C4-2B (cell line): ENCODE measurements around the gene TNRC6B.
A peak's percentile ranks its signal among the peaks of the same experiment; 100 is the strongest.

Experiments used
- H3K27ac ChIP-seq: fragments of 450-650 bp; 2 replicates; pipeline ENCODE4 v1.5.1; 2017
- ZFX ChIP-seq: fragments of 450-650 bp; IDR thresholded peaks from 2 replicates; pipeline ENCODE4 v1.6.1; 2017
- TF ChIP-seq, protein P1 (sequence below): fragments of 450-650 bp; conservative IDR thresholded peaks from 2 replicates; pipeline ENCODE4 v1.5.1; 2017; ENCODE audit warnings: mild to moderate bottlenecking

Gene TNRC6B

DNA sequence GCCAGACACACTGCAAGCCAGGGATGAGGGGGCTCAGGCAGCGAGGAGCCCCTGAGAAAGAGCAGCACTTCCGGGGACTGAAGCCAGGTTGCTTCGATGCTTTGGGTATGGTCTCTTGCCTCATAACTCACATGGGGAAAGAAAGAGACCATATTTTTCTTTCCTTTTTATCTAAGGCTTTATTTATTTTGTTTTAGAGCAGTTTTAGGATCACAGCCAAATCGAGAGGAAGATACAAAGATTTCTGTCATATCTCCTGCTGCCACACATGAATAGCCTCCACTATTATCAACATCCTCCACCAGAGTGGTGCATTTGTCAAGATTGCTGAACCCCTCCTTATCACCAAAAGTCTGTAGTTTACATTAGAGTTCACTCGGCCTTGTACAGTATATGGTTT, 144.3 kb downstream of the TNRC6B start:
- H3K27ac ChIP-seq, result no peak overlapping the region
- TF ChIP-seq, protein P1, sequence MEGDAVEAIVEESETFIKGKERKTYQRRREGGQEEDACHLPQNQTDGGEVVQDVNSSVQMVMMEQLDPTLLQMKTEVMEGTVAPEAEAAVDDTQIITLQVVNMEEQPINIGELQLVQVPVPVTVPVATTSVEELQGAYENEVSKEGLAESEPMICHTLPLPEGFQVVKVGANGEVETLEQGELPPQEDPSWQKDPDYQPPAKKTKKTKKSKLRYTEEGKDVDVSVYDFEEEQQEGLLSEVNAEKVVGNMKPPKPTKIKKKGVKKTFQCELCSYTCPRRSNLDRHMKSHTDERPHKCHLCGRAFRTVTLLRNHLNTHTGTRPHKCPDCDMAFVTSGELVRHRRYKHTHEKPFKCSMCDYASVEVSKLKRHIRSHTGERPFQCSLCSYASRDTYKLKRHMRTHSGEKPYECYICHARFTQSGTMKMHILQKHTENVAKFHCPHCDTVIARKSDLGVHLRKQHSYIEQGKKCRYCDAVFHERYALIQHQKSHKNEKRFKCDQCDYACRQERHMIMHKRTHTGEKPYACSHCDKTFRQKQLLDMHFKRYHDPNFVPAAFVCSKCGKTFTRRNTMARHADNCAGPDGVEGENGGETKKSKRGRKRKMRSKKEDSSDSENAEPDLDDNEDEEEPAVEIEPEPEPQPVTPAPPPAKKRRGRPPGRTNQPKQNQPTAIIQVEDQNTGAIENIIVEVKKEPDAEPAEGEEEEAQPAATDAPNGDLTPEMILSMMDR, result no peak
- no peak for TF ChIP-seq ZFX

DNA sequence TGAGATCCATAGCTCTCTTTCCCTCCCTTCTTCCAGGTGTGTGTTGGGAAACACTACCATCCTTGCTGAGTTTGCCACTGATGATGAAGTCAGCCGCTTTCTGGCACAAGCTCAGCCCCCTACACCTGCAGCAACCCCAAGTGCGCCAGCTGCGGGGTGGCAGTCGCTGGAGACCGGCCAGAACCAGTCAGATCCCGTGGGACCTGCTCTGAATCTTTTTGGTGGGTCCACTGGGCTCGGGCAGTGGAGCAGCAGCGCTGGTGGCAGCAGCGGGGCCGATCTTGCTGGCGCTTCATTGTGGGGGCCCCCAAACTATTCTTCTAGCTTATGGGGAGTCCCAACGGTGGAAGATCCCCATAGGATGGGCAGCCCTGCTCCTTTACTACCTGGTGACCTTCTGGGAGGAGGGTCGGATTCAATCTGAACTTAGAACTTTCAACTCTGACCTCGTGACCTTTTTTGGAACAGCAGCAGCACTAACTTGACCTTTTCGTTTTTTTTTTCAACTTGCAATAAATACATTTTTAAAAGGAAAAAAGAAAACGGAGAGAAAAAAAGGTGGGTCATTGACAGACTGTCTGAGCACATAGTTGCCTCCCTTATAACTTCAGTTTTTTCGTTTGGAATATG, 145.2 kb downstream of the TNRC6B start:
- H3K27ac ChIP-seq, result no peak overlapping the region
- TF ChIP-seq, protein P1, result no peak
- TF ChIP-seq ZFX, result no peak

DNA sequence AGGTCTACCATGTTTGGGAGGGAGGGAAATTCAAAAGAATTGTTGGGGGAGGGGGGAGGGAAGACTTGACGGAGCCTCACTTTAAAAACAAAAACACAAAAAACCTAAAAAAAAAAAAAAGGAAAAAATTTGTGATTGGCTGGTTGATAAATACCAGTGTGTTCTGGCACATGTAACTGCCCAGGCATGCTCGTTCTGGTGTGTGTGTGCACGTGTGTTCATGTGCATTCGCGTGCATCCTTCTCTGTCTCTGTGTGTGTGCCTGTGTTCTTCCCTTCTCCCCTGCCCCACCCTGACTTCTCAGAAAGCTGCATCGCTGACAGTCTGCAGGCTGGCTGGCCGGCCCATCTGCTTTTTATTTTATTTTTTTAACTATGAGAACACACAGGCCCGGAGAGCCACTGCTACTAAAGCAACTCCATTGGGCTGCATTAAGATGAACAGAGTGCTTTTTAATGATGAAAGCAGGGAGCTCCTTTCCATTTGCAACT, 146.0 kb downstream of the TNRC6B start:
- TF ChIP-seq, protein P1, result no peak
- no peak for TF ChIP-seq ZFX
- no peak overlapping the region for H3K27ac ChIP-seq

DNA sequence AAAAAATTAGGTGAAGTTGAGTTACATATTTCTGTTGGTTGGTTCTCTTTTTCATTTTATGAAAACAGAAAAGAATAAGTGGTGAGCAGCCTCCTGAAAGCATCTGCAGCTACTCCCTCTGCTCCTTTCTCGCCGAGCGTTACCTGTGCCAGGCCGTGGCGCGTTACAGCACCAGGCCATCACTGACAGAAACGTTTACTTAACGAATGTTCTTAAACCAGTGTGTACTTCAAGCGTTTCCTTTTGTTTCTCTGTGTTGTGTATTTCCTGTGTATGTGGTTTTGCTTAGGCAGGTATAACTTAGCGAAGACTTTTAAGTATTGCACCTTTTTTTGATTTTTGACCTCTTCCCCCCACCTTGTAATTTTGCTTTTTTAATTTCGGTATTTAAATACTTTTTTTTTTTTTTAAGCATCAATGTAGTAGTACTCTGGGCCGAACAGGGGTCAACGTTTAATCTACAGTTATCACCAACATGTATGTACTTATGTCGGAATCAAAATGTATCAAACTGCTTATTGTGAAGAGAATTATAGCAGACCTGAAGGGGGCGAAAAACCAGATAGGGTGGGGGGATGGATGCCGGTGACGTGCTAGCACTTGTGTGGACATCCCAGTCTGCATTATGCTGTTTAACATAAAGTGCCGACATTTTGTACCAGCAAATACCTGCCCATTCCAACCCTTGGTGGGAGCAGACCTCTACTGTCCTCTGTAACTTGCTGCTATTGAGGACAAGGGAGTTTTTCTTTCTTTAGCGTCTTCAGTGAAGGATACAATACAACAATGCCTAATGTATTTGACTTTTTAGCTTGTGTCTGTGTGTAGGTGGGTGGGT, 147.0 kb downstream of the TNRC6B start:
- no peak overlapping the region for H3K27ac ChIP-seq
- TF ChIP-seq, protein P1, result no peak
- TF ChIP-seq ZFX, result no peak

DNA sequence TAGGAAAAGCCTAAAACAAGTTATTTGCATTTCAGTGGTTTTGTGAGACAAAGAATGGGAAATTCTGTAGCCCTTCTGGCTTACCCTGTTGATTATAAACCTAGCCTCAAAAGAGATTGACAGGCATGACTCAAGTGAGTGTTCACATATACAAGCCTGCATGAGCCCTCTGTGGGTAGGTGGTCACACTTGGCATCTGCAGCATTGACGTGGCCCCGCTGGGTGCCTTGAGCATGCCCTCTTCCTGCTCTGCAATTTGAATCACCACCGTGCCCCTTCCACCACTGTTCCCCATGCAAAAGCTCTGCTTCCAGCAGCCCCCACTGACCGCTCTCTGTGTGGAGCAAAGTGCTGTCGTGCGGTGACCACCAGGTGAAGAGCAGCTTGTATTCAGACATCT, 147.6 kb downstream of the TNRC6B start:
- H3K27ac ChIP-seq, result peak overlapping the region; percentile 1; the same call in 1 of the 2 replicates
- TF ChIP-seq, protein P1, result no peak
- TF ChIP-seq ZFX, result no peak

DNA sequence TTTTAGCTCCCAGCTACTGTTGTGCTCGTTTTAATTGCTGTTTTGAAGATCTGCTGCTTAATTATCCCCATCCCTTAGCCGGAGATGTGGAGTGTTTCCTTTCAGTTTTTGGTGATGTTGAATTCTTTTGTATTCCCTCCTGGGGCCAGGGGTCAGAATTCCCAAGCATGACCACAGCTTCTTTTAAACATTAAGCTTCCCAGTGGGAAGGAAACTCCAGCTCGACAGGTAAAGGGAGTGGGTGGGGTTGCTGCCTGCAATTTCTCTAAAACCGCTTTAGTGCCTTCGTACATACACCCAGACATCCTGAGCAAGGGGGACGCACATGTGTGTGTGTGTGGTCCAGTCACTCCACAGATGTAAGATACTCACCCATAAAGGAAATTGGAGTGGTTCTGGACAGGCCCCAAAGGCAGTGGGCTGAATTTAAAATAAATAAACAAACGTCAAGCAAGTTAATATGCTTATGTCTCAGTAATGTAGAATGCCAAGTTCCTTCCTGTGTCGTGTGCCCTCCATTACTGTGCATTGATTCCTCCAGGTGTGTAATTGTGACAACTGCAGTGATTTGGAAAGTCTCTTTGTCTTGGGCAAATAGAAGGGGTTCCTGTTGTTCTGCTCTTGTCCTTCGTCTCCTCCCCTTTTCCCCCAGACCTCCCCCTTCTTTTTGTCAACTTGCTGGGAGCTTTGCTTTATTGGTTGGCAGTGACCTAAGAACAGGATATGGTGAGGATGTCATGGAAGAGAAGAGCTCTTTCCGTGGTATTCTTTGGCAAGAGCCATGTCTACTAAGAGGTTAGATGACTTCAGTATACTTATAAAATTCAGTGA, 149.4 kb downstream of the TNRC6B start:
- peak overlapping the region; percentile 81 for H3K27ac ChIP-seq
- TF ChIP-seq ZFX, result no peak
- TF ChIP-seq, protein P1, result no peak
